Trophoblast cell (in vitro differentiated cells and primary cell): ENCODE data around the gene ZNF85.
"Not testable (repeated sequence)": the region's sequence is repeated elsewhere in the genome, so short reads cannot be mapped to it uniquely, and the experiment has no call there.

Experiments used
- DNase-seq, 2 donors: peaks; one replicate each; pipeline ENCODE4 v3.0.0-alpha.2; 2016
- H2AFZ ChIP-seq: 2 replicates; pipeline ENCODE4 v1.6.1; 2013; ENCODE audit warnings: low read length, moderate library complexity, mild to moderate bottlenecking; ENCODE audit not compliant: insufficient read depth, poor library complexity
- H2AK5ac ChIP-seq: 2 replicates; pipeline ENCODE4 v1.6.1; 2013; ENCODE audit warnings: mild to moderate bottlenecking, low read length
- H2BK120ac ChIP-seq: 2 replicates; pipeline ENCODE4 v1.6.1; 2013; ENCODE audit warnings: low read length, mild to moderate bottlenecking, moderate library complexity; ENCODE audit not compliant: insufficient read depth, poor library complexity
- H2BK12ac ChIP-seq: 2 replicates; pipeline ENCODE4 v1.6.1; 2013; ENCODE audit warnings: mild to moderate bottlenecking, low read length, moderate library complexity
- H2BK5ac ChIP-seq: 2 replicates; pipeline ENCODE4 v1.6.1; 2013; ENCODE audit warnings: low read length, low read depth, moderate library complexity, mild to moderate bottlenecking; ENCODE audit not compliant: poor library complexity
- H3K14ac ChIP-seq: 2 replicates; pipeline ENCODE4 v1.6.1; 2013; ENCODE audit warnings: mild to moderate bottlenecking, low read length
- H3K18ac ChIP-seq: 2 replicates; pipeline ENCODE4 v1.6.1; 2013; ENCODE audit warnings: mild to moderate bottlenecking, low read length
- H3K23ac ChIP-seq: 2 replicates; pipeline ENCODE4 v1.6.1; 2013; ENCODE audit warnings: low read length
- H3K27ac ChIP-seq: 2 replicates; pipeline ENCODE4 v1.5.1; 2013; ENCODE audit warnings: low read depth, mild to moderate bottlenecking, inconsistent platforms, low read length, moderate library complexity
- H3K27me3 ChIP-seq: 2 replicates; pipeline ENCODE4 v1.6.1; 2013; ENCODE audit warnings: inconsistent platforms, mild to moderate bottlenecking, low read length, moderate library complexity; ENCODE audit not compliant: insufficient read depth
- H3K36me3 ChIP-seq, 2 experiments: 1 replicate in 1 of 2; 2 replicates in 1 of 2; pipeline ENCODE4 v1.6.1; 2013; ENCODE audit warnings: low read length in 2 of 2, mild to moderate bottlenecking in 2 of 2, moderate library complexity in 1 of 2; ENCODE audit not compliant: insufficient read depth in 2 of 2, control insufficient read depth in 1 of 2
- H3K4ac ChIP-seq: 2 replicates; pipeline ENCODE4 v1.6.1; 2013; ENCODE audit warnings: low read depth, mild to moderate bottlenecking, low read length, moderate library complexity
- H3K4me1 ChIP-seq, 2 experiments: 1 replicate in 1 of 2; 2 replicates in 1 of 2; pipeline ENCODE4 v1.6.1; 2013; ENCODE audit warnings: low read length in 2 of 2, mild to moderate bottlenecking in 2 of 2, moderate library complexity in 1 of 2; ENCODE audit not compliant: insufficient read depth in 2 of 2, control insufficient read depth in 1 of 2
- H3K4me2 ChIP-seq: 2 replicates; pipeline ENCODE4 v1.6.1; 2013; ENCODE audit warnings: inconsistent platforms, mild to moderate bottlenecking, low read length, moderate library complexity
- H3K4me3 ChIP-seq: 2 replicates; pipeline ENCODE4 v1.5.1; 2013; ENCODE audit warnings: mild to moderate bottlenecking, low read depth, low read length, inconsistent platforms
- H3K79me1 ChIP-seq: one replicate; pipeline ENCODE4 v1.6.1; 2013; ENCODE audit warnings: low read length
- H3K79me2 ChIP-seq: 2 replicates; pipeline ENCODE4 v1.6.1; 2013; ENCODE audit warnings: low read length, mild to moderate bottlenecking; ENCODE audit not compliant: control insufficient read depth, insufficient read depth, poor library complexity
- H3K9ac ChIP-seq: 2 replicates; pipeline ENCODE4 v1.6.1; 2013; ENCODE audit warnings: mild to moderate bottlenecking, low read length
- H3K9me3 ChIP-seq: 2 replicates; pipeline ENCODE4 v1.6.1; 2013; ENCODE audit warnings: low read depth, mild to moderate bottlenecking, control low read depth, inconsistent platforms, low read length; ENCODE audit not compliant: insufficient read depth
- H4K12ac ChIP-seq: 2 replicates; pipeline ENCODE4 v1.6.1; 2013; ENCODE audit warnings: low read depth, mild to moderate bottlenecking, low read length, moderate library complexity
- H4K8ac ChIP-seq: 2 replicates; pipeline ENCODE4 v1.6.1; 2013; ENCODE audit warnings: low read depth, mild to moderate bottlenecking, low read length, moderate library complexity
- H4K91ac ChIP-seq: one replicate; pipeline ENCODE4 v1.6.1; 2013; ENCODE audit warnings: low read depth, mild to moderate bottlenecking, low read length, moderate library complexity
- WGBS: extraction: QIAGEN DNeasy Blood & Tissue Kit; methylation state at CpG from one replicate; pipeline ENCODE4 v1.1.7; 2013; ENCODE audit warnings: missing lambda C conversion rate; ENCODE audit not compliant: insufficient read length, insufficient coverage; ENCODE audit errors: extremely low coverage; 5-methylcytosine and 5-hydroxymethylcytosine counted together

Gene ZNF85

DNA sequence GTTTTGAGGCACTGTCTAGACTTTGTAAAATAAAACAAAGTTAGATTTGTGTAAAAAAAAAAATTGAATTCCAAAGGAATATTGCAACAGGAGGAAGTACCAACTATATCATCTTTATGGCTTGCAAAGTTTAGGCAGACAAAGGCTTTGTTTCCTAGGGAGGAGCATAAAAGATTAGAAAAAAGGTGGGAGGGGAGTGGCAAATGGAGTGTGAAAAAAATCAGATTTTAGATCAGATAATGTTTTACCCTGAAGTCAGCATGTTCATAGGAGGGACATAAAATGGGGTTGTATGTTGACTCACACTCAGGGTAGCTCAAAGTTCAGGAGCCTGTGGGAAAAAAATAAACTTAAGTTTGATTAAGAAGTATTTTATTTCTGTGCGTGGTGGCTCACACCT, 3.7 kb downstream of the ZNF85 start:
- H3K4me3 ChIP-seq: no peak overlapping the region
- H2BK12ac ChIP-seq: no peak overlapping the region
- H3K9ac ChIP-seq: no peak overlapping the region
- H2AK5ac ChIP-seq: no peak overlapping the region
- H3K23ac ChIP-seq: no peak overlapping the region
- H2BK5ac ChIP-seq: no peak overlapping the region
- H3K4me2 ChIP-seq: no peak overlapping the region
- H4K8ac ChIP-seq: no peak overlapping the region
- H3K18ac ChIP-seq: no peak overlapping the region
- H4K12ac ChIP-seq: no peak overlapping the region
- H3K36me3 ChIP-seq: peaks cover 5 to 9% of the 10 kb centered on the region in 2 experiments
- DNase-seq: no peak
- no peak overlapping the region for H3K4ac ChIP-seq
- no peaks in the 10 kb centered on the region for H3K9me3 ChIP-seq
- no peak overlapping the region for H2AFZ ChIP-seq
- H3K4me1 ChIP-seq: no peaks in the 10 kb centered on the region
- no peak overlapping the region for H4K91ac ChIP-seq
- no peak overlapping the region for H2BK120ac ChIP-seq
- H3K27me3 ChIP-seq: no peaks in the 10 kb centered on the region
- peaks cover 2% of the 10 kb centered on the region for H3K79me2 ChIP-seq
- H3K14ac ChIP-seq: no peak overlapping the region
- H3K79me1 ChIP-seq: peaks cover 4% of the 10 kb centered on the region
- no peak overlapping the region for H3K27ac ChIP-seq
- WGBS: no CpG with 5 or more reads among the region's 1 CpG

DNA sequence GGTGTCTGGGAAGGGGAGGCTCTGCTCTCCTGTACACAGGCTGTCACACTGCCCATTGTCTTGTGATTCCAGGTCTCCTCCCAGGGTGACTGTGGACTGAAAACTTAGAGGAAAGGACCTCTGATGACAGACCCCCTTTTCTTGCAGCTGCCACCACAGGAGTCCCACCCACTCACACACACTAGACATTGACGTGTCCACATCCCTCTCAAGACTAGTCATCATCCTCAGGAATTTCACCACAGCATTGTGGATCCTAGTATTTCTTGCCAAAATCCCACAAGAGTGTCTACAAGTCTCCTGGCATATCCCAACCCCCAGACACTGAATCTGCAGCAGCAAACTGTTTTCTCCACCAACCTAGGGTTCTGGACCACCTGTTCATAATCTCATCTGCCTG, 5.3 kb downstream of the ZNF85 start:
- H3K9ac ChIP-seq: no peak overlapping the region
- H3K4ac ChIP-seq: no peak overlapping the region
- H4K91ac ChIP-seq: no peak overlapping the region
- no peaks in the 10 kb centered on the region for H3K9me3 ChIP-seq
- H3K14ac ChIP-seq: no peak overlapping the region
- H3K79me1 ChIP-seq: peaks cover 1% of the 10 kb centered on the region
- H3K23ac ChIP-seq: no peak overlapping the region
- H3K18ac ChIP-seq: no peak overlapping the region
- no peaks in the 10 kb centered on the region for H3K79me2 ChIP-seq
- H2BK120ac ChIP-seq: no peak overlapping the region
- no peaks in the 10 kb centered on the region for H3K27me3 ChIP-seq
- H2AFZ ChIP-seq: no peak overlapping the region
- H3K4me3 ChIP-seq: no peak overlapping the region
- no peak overlapping the region for H2BK5ac ChIP-seq
- no peak overlapping the region for H4K12ac ChIP-seq
- peaks cover 5 to 9% of the 10 kb centered on the region in 2 experiments for H3K36me3 ChIP-seq
- no peak overlapping the region for H4K8ac ChIP-seq
- H3K27ac ChIP-seq: no peak overlapping the region
- H3K4me1 ChIP-seq: no peaks in the 10 kb centered on the region
- no CpG with 5 or more reads among the region's 1 CpG for WGBS
- no peak overlapping the region for H2AK5ac ChIP-seq
- H3K4me2 ChIP-seq: no peak overlapping the region
- DNase-seq: no peak
- H2BK12ac ChIP-seq: no peak overlapping the region

DNA sequence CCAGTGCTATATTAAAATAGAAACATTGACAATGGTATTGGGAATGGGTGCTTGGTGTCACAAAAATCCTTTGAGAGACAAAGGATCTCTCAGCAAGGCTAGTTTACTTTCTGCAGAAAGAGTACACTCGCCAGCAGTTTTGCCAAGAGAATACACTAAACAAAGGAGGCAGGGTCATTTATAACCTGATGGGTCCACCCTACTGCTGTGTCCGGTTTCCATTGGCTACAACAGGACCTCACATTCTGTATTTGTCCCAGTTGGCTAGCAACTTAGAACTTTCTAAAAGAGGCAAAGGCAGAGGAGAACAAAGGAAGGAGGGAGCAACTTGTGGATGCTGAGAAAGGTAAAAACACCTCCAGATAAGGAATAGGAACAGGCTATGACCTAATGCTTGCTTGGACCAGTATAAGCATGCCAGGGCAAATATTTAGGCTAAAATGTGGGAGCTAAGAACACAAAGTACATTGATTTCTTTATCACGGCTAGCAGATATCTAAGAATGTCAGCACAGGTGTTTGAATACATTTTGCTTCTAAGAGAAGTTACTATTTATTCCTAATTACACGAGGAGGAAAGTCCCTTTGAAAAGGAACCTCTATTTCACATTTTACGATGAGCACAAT, 13.4 kb downstream of the ZNF85 start:
- not testable (repeated sequence) for H3K14ac ChIP-seq, H4K91ac ChIP-seq, H3K4me3 ChIP-seq, H3K4me1 ChIP-seq, H3K79me2 ChIP-seq, H3K4ac ChIP-seq, DNase-seq, H3K27me3 ChIP-seq, H3K9me3 ChIP-seq, H2BK120ac ChIP-seq, H3K4me2 ChIP-seq, H3K18ac ChIP-seq, H2AK5ac ChIP-seq, H3K9ac ChIP-seq, H3K79me1 ChIP-seq, H2BK5ac ChIP-seq, H4K8ac ChIP-seq, H2AFZ ChIP-seq, H2BK12ac ChIP-seq, H3K27ac ChIP-seq, H4K12ac ChIP-seq, H3K23ac ChIP-seq
- peaks cover 4 to 15% of the 10 kb centered on the region in 2 experiments for H3K36me3 ChIP-seq
- no CpG with 5 or more reads among the region's 5 CpGs for WGBS

DNA sequence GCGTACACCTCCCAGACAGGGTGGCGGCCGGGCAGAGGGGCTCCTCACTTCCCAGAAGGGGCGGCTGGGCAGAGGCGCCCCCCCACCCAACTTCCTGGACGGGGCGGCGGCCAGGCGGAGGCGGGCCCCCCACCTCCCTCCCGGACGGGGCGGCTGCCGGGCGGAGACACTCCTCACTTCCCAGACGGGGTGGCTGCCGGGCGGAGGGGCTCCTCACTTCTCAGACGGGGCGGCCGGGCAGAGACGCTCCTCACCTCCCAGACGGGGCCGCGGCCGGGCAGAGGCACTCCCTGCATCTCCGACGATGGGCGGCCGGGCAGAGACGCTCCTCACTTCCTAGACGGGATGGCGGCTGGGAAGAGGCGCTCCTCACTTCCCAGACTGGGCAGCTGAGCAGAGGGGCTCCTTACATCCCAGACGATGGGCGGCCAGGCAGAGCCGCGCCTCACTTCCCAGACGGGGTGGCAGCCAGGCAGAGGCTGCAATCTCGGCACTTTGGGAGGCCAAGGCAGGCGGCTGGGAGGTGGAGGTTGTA, 29.6 kb downstream of the ZNF85 start:
- not testable (repeated sequence) for H3K27me3 ChIP-seq, H2BK120ac ChIP-seq, DNase-seq, H3K9me3 ChIP-seq, H3K18ac ChIP-seq, H2AK5ac ChIP-seq, H3K27ac ChIP-seq, H3K79me2 ChIP-seq, H4K91ac ChIP-seq, H2BK12ac ChIP-seq, H4K8ac ChIP-seq, H3K4me1 ChIP-seq, H3K9ac ChIP-seq, H4K12ac ChIP-seq, H3K4me3 ChIP-seq, H3K79me1 ChIP-seq, H3K4ac ChIP-seq, H3K23ac ChIP-seq, H2BK5ac ChIP-seq, H2AFZ ChIP-seq, H3K4me2 ChIP-seq, H3K14ac ChIP-seq, H3K36me3 ChIP-seq
- no CpG with 5 or more reads among the region's 41 CpGs for WGBS
